IMR-90 (cell line): ENCODE measurements around the gene DKK3. TPM values are rescaled to one million over a fixed set of nuclear protein-coding genes. Genes with fewer than 3 reads are reported as not detected.

Experiments
- ATAC-seq: fragments of 200-7000 bp; cut with Tn5 transposase; 2 replicates; pipeline ENCODE4 v1.9.1; 2020; ENCODE audit warnings: low read depth, mild to moderate bottlenecking, moderate library complexity
- BruUV-seq: library from RNA; stranded (reverse); fragments of 400-500 nt; replicated peaks from 2 replicates; lab custom pipeline; 2021; lab: Mats Ljungman, UMichigan
- CTCF ChIA-PET: fragments of 300-600 bp; formaldehyde crosslinking; extraction: SDS; loops from one replicate; lab custom pipeline; 2021; ENCODE audit warnings: antibody characterized with exemption; lab: Yijun Ruan, JAX
- POLR2A ChIA-PET: fragments of 300-600 bp; sonication (Branson Sonifier 250); formaldehyde crosslinking; loops from one replicate; lab custom pipeline; 2022; ENCODE audit warnings: antibody characterized with exemption; ENCODE audit not compliant: unreplicated experiment; lab: Charles Lee
- DNase-seq: peaks from one replicate; pipeline ENCODE4 v3.0.0; 2013
- H2AFZ ChIP-seq: replicated peaks from 2 replicates; pipeline ENCODE3; 2013; ENCODE audit warnings: low read length, mild to moderate bottlenecking; ENCODE audit not compliant: poor library complexity
- H2AK5ac ChIP-seq: 2 replicates; pipeline ENCODE4 v1.6.1; 2013; ENCODE audit warnings: low read depth, low read length, inconsistent platforms
- H2AK9ac ChIP-seq: replicated peaks from 2 replicates; pipeline ENCODE3; 2013; ENCODE audit warnings: mild to moderate bottlenecking, low read depth, low read length, moderate library complexity; ENCODE audit not compliant: poor library complexity
- H2BK120ac ChIP-seq: 2 replicates; pipeline ENCODE4 v1.6.1; 2013; ENCODE audit warnings: low read depth, low read length, inconsistent platforms
- H2BK15ac ChIP-seq: 3 replicates; pipeline ENCODE4 v1.6.1; 2013; ENCODE audit warnings: low read depth, low read length, inconsistent platforms
- H2BK20ac ChIP-seq: 2 replicates; pipeline ENCODE4 v1.6.1; 2013; ENCODE audit warnings: low read depth, mild to moderate bottlenecking, inconsistent platforms, low read length, moderate library complexity
- H2BK5ac ChIP-seq: 2 replicates; pipeline ENCODE4 v1.6.1; 2013; ENCODE audit warnings: mild to moderate bottlenecking, low read depth, low read length, inconsistent platforms; ENCODE audit not compliant: poor library complexity, severe bottlenecking
- H3K14ac ChIP-seq: replicated peaks from 2 replicates; pipeline ENCODE4 v1.6.1; 2013; ENCODE audit warnings: low read depth, low read length, inconsistent platforms
- H3K18ac ChIP-seq: 2 replicates; pipeline ENCODE4 v1.6.1; 2013; ENCODE audit warnings: low read depth, low read length, control low read depth
- H3K23ac ChIP-seq: 2 replicates; pipeline ENCODE4 v1.6.1; 2013; ENCODE audit warnings: low read depth, low read length, inconsistent platforms
- H3K27ac ChIP-seq: 2 replicates; pipeline ENCODE4 v1.5.1; 2013; ENCODE audit warnings: mild to moderate bottlenecking, control low read depth, low read length; ENCODE audit not compliant: insufficient read depth
- H3K27me3 ChIP-seq: 2 replicates; pipeline ENCODE4 v1.6.1; 2013; ENCODE audit warnings: low read length; ENCODE audit not compliant: control insufficient read depth, insufficient read depth
- H3K36me3 ChIP-seq: 2 replicates; pipeline ENCODE4 v1.6.1; 2013; ENCODE audit warnings: low read length, mixed read lengths; ENCODE audit not compliant: control insufficient read depth, insufficient read depth
- H3K4ac ChIP-seq: 2 replicates; pipeline ENCODE4 v1.6.1; 2013; ENCODE audit warnings: low read depth, low read length, inconsistent platforms
- H3K4me1 ChIP-seq: 2 replicates; pipeline ENCODE4 v1.6.1; 2013; ENCODE audit warnings: low read length, mixed read lengths; ENCODE audit not compliant: control insufficient read depth, insufficient read depth
- H3K4me2 ChIP-seq: 2 replicates; pipeline ENCODE4 v1.6.1; 2013; ENCODE audit warnings: low read depth, mild to moderate bottlenecking, control low read depth, low read length, moderate library complexity
- H3K4me3 ChIP-seq: 2 replicates; pipeline ENCODE4 v1.5.1; 2013; ENCODE audit warnings: low read depth, mild to moderate bottlenecking, control low read depth, low read length, moderate library complexity; ENCODE audit not compliant: insufficient read depth
- H3K56ac ChIP-seq: 2 replicates; pipeline ENCODE4 v1.6.1; 2013; ENCODE audit warnings: low read length, inconsistent platforms; ENCODE audit not compliant: insufficient read depth; ENCODE audit errors: extremely low read depth
- H3K79me1 ChIP-seq, 2 experiments: 2 replicates each; pipeline ENCODE4 v1.6.1; 2013; ENCODE audit warnings: low read length in 2 of 2, inconsistent platforms in 1 of 2, low read depth in 1 of 2
- H3K9ac ChIP-seq: 2 replicates; pipeline ENCODE4 v1.6.1; 2013; ENCODE audit warnings: low read depth, low read length, control low read depth
- H3K9me1 ChIP-seq: 2 replicates; pipeline ENCODE4 v1.6.1; 2013; ENCODE audit warnings: low read length, inconsistent platforms; ENCODE audit not compliant: insufficient read depth
- H3K9me3 ChIP-seq: 2 replicates; pipeline ENCODE4 v1.6.1; 2013; ENCODE audit warnings: low read length; ENCODE audit not compliant: control insufficient read depth, insufficient read depth
- H4K20me1 ChIP-seq: 2 replicates; pipeline ENCODE4 v1.6.1; 2013; ENCODE audit warnings: low read length, inconsistent platforms; ENCODE audit not compliant: insufficient read depth
- H4K5ac ChIP-seq: 2 replicates; pipeline ENCODE4 v1.6.1; 2013; ENCODE audit warnings: mild to moderate bottlenecking, low read depth, low read length, control low read depth
- H4K8ac ChIP-seq, 2 experiments: 2 replicates each; pipeline ENCODE4 v1.6.1; 2013; ENCODE audit warnings: low read depth in 2 of 2, low read length in 2 of 2, control low read depth in 1 of 2, inconsistent platforms in 1 of 2
- H4K91ac ChIP-seq: 2 replicates; pipeline ENCODE4 v1.6.1; 2013; ENCODE audit warnings: low read depth, low read length, inconsistent platforms; ENCODE audit not compliant: insufficient read depth
- BHLHE40 ChIP-seq: fragments of 150-350 bp; IDR thresholded peaks from 2 replicates; pipeline ENCODE4 v1.6.1; 2016; ENCODE audit warnings: mild to moderate bottlenecking, low read depth, low read length
- CEBPB ChIP-seq: IDR thresholded peaks from 2 replicates; pipeline ENCODE4 v1.6.1; 2012; ENCODE audit warnings: low read depth, low read length, improper control_type of control experiment
- CHD1 ChIP-seq: IDR thresholded peaks from 2 replicates; pipeline ENCODE4 v1.6.1; 2012; ENCODE audit warnings: low read depth, low read length, improper control_type of control experiment
- ELK1 ChIP-seq: fragments of 150-350 bp; IDR thresholded peaks from 2 replicates; pipeline ENCODE4 v1.6.1; 2016; ENCODE audit warnings: low read depth, mild to moderate bottlenecking, low read length, moderate library complexity, borderline replicate concordance
- FOS ChIP-seq: fragments of 150-350 bp; IDR thresholded peaks from 2 replicates; pipeline ENCODE4 v1.6.1; 2016; ENCODE audit warnings: low read depth, low read length
- MAFK ChIP-seq: IDR thresholded peaks from 2 replicates; pipeline ENCODE4 v1.6.1; 2012; ENCODE audit warnings: low read depth, low read length, improper control_type of control experiment
- MAZ ChIP-seq: IDR thresholded peaks from 2 replicates; pipeline ENCODE4 v1.6.1; 2012; ENCODE audit warnings: low read depth, mild to moderate bottlenecking, low read length, improper control_type of control experiment, moderate library complexity, borderline replicate concordance
- MXI1 ChIP-seq: IDR thresholded peaks from 2 replicates; pipeline ENCODE4 v1.6.1; 2012; ENCODE audit warnings: low read depth, mild to moderate bottlenecking, low read length, moderate library complexity, borderline replicate concordance
- NFE2L2 ChIP-seq: fragments of 150-350 bp; IDR thresholded peaks from 2 replicates; pipeline ENCODE4 v1.6.1; 2016; ENCODE audit warnings: low read depth, mild to moderate bottlenecking, low read length
- POLR2A ChIP-seq: IDR thresholded peaks from 2 replicates; pipeline ENCODE4 v1.6.1; 2012; ENCODE audit warnings: mild to moderate bottlenecking, low read depth, low read length
- RAD21 ChIP-seq: IDR thresholded peaks from 2 replicates; pipeline ENCODE4 v1.6.1; 2012; ENCODE audit warnings: low read length, improper control_type of control experiment
- RCOR1 ChIP-seq: IDR thresholded peaks from 2 replicates; pipeline ENCODE4 v1.6.1; 2012; ENCODE audit warnings: mild to moderate bottlenecking, low read length, improper control_type of control experiment; ENCODE audit not compliant: insufficient replicate concordance
- RFX5 ChIP-seq: IDR thresholded peaks from 2 replicates; pipeline ENCODE4 v1.8.0; 2012; ENCODE audit warnings: low read depth, mild to moderate bottlenecking, low read length, moderate library complexity
- SMC3 ChIP-seq: fragments of 150-350 bp; IDR thresholded peaks from 2 replicates; pipeline ENCODE4 v1.6.1; 2016; ENCODE audit warnings: low read depth, mild to moderate bottlenecking, antibody characterized with exemption, low read length, moderate library complexity
- USF2 ChIP-seq: fragments of 150-350 bp; IDR thresholded peaks from 2 replicates; pipeline ENCODE4 v1.6.1; 2017; ENCODE audit warnings: mild to moderate bottlenecking, antibody characterized with exemption, low read length, low read depth
- WGBS, 2 experiments: methylation state at CpG; one replicate each; pipeline versions ENCODE4 v1.1.5 to v1.1.7; 2013; ENCODE audit warnings: missing lambda C conversion rate in 2 of 2; ENCODE audit not compliant: insufficient read length in 1 of 2; ENCODE audit errors: extremely low coverage in 2 of 2; 5-methylcytosine and 5-hydroxymethylcytosine counted together
- dilution Hi-C: fragments of 300-500 bp; cut with HindIII; formaldehyde crosslinking; loops from one replicate; pipeline ENCODE4 v1.14.3; 2018; ENCODE audit warnings: low sequenced_read_pairs; ENCODE audit not compliant: unreplicated experiment
- in situ Hi-C: fragments of 300-500 bp; cut with MboI; formaldehyde crosslinking; loops from 3 replicates; pipeline ENCODE4 v1.14.3; 2019; ENCODE audit warnings: low sequenced_read_pairs, inconsistent platforms, mixed read lengths
- intact Hi-C: fragments of 100-400 bp; cut with micrococcal nuclease; formaldehyde crosslinking; loops from 2 replicates; pipeline ENCODE4 v1.10.0; 2022
- polyA plus RNA-seq, 3 experiments: library from polyadenylated mRNA; depleted of rRNA; stranded (reverse); fragments of >200 nt; gene quantifications; 2 replicates each; pipeline ENCODE4 v1.2.3, GENCODE V29; 2012; ENCODE audit warnings: low replicate concordance in 1 of 3
- total RNA-seq: library from RNA; depleted of rRNA; stranded (reverse); fragments of >200 nt; gene quantifications from 2 replicates; pipeline ENCODE4 v1.2.3, GENCODE V29; 2012

The DKK3 gene
- total and polyA plus RNA-seq, 2 of the 4 experiments (the other 2 are of a cell fraction): 453 to 964 TPM

- Histone ChIP-seq H4K5ac (no peak overlapping the region), H3K4me3 (no peak overlapping the region), H3K27ac (no peak overlapping the region), H3K9ac (no peak overlapping the region), H2AK5ac (no peak overlapping the region; the same call in 1 of the 2 replicates), H3K36me3 (no peaks in the 10 kb centered on the region), H3K27me3 (no peaks in the 10 kb centered on the region), H3K18ac (no peak overlapping the region), H3K9me3 (no peaks in the 10 kb centered on the region), H2BK15ac (no peak overlapping the region), H3K56ac (no peak overlapping the region), H3K4me1 (peaks cover 6% of the 10 kb centered on the region), H2AK9ac (no peak overlapping the region), H3K4me2 (no peak overlapping the region), H3K14ac (no peak overlapping the region), H3K23ac (no peak overlapping the region), H2AFZ (no peak overlapping the region), H3K4ac (no peak overlapping the region), H2BK5ac (no peak overlapping the region), H2BK120ac (no peak overlapping the region), H2BK20ac (peak overlapping the region; percentile 10; the same call in 1 of the 2 replicates), H4K20me1 (no peaks in the 10 kb centered on the region), H4K8ac (no peak overlapping the region), H3K79me1 (no peaks in the 10 kb centered on the region), H3K9me1 (peaks cover 13% of the 10 kb centered on the region), H4K91ac (no peak overlapping the region)
- dilution Hi-C loops: no loop called here
- in situ Hi-C loops: loop anchor here (5.0 to 25.0 kb wide), 2 partner anchors 235 to 995 kb away; no protein-coding TSS in a partner anchor
- ChIA-PET CTCF (interaction anchor here (0.6 to 0.7 kb wide), 3 partner anchors 44 to 745 kb away, joined by 3 to 4 read pairs (median 3); no protein-coding TSS in a partner anchor), POLR2A (no interaction called here)
- intact Hi-C loops: no loop called here
- DNase-seq (no peak), ATAC-seq (no peak)
- no TSS peak for BruUV-seq
- WGBS, 2 experiments: 100% methylated on average over 1 of the region's 4 CpGs; no CpG with 5 or more reads in 1 of the 2 experiments
- TF ChIP-seq CEBPB: no peak
- no peak for TF ChIP-seq SMC3
- no peak for TF ChIP-seq CHD1
- TF ChIP-seq FOS: no peak
- TF ChIP-seq USF2: no peak
- TF ChIP-seq BHLHE40: no peak
- TF ChIP-seq MAZ: no peak
- TF ChIP-seq ELK1: no peak
- TF ChIP-seq RAD21: no peak
- TF ChIP-seq RCOR1: no peak
- TF ChIP-seq RFX5: no peak
- no peak for TF ChIP-seq MXI1
- TF ChIP-seq MAFK: no peak
- no peak for TF ChIP-seq POLR2A
- no peak for TF ChIP-seq NFE2L2
These were observed 23.6 kb upstream of the DKK3 start for GRCh38 chr11:12031856-12032544.
